ENCODE results near the gene IMPG2.

IMPG2 gene

DNA sequence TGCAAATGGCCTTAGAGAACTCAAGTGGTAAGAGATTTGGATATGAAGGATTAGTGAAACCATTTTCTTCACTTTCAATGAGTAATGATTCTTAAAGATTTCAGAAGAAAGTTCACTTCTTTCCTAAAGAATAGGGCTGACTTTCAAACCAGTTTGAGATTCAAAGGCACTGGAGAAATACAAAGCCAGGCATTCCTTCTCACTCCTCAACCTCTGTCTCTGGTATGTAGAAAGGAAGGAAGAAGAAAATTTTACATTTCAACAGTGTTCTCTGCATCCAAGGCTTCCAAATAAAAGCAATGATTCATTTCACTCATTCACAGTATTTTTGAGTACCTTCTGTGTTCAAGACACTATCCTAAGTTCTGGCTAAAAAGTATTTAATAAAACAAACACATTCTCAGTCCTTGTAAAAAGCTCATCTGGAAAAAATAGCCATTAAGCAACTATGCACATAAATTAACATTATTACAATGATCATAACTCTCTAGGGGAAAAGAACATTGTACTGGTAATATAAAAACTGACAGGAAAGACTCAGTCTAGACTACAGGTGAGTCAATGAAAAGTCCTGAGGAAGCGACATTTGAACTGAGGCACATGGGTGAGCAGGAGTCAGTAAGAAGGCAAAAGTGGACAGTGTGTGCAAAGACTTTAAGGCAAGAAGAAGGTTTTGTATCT lies 79.5 kb downstream of the IMPG2 start:
- no peak for DNase-seq (ENCODE audit: low read depth)

DNA sequence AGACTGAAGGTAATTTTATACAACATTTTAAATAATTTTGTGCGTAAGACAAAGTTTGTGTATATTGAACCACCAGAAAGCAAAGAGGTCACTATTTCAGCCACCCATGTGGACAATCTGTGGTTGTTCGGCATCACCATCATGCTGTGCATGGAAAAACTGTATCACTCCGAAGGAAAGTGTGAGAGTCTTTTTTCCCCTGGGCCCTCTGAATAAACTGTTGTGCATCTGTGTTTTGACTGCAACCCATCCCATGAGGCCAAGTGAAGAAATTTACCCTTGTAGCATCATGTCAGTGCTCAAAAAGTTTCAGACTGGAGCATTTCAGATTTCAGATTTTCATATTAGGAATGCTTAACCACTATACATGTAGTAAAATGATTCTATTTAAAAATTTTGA lies 85.3 kb downstream of the IMPG2 start:
- DNase-seq (ENCODE audit: low read depth): no peak

DNA sequence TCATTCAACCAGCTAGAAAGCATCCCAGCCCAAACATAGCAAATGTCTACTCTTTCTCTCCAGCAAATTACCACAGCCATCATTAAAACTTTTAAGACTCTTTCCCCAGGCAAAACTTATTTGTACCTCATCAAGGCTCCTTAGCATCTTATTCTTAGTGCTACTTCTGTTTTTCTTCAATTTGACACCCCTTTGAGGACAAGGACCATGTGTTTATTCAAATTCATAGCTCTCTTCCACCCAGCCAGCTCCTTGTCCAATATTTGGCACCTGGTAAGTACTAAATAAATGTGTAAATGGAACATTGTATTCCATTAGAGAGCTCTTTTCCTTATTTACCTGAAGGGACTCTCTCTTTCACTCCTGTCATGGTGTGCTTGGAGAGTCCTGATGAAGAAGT lies 89.8 kb downstream of the IMPG2 start:
- DNase-seq (ENCODE audit: low read depth): no peak

DNA sequence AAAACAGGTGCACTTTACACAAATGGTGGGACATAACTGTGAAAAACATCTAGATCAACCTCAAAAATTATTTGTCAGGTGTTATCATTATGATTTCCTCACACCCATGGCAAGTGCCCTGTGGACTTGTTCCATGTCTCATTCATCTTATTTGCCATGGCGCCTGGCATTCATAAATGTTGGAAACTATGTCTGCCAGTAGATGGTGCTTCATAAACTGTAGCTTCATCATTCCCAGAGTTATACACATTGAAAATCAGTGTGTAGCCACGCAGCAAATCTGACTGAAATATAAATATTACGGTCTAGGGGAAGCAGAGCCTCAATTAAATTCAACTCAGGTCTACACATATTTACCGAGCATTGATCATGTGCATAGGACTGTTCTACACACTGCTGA lies 90.7 kb downstream of the IMPG2 start:
- peak; percentile 29 for DNase-seq (ENCODE audit: low read depth)

DNA sequence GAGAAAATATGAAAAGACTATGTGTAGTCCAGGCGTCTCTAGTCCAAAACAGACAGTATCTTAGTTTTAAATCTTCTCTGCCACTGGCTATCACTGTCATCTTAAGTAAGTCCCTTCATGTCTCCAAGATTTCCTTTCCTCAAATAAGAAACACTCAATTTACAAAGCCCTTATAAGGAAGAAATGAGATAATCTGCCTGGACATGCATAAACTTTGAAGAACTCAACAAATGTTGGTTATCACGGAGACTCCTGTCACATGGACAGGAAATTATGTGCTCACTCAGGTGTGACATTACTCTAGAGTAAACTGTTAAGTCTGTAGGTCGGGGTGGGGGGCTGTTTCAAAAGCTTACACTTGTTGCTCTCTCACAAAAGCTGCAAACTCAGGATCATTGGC lies 91.9 kb downstream of the IMPG2 start:
- no peak for DNase-seq (ENCODE audit: low read depth)

DNA sequence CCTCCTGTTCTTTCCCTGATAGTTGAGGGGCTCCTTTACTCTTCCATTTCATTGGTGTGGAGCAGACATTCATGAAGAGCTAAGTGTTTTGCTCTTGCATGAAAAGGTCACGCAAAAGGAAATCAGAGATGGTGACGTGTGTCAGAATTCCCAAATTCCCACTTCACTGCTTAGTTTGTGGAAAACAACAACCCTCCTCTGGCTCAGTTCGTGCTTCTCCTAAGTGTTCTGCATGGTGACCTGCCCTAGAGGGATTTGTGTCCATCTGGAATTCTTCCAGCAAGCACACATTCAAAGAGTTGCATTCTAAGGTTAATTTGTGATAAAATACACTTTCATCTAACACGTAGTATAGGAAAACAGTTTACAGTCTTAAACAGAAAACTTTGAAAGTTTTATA lies 95.6 kb downstream of the IMPG2 start:
- DNase-seq (ENCODE audit: low read depth): no peak

DNA sequence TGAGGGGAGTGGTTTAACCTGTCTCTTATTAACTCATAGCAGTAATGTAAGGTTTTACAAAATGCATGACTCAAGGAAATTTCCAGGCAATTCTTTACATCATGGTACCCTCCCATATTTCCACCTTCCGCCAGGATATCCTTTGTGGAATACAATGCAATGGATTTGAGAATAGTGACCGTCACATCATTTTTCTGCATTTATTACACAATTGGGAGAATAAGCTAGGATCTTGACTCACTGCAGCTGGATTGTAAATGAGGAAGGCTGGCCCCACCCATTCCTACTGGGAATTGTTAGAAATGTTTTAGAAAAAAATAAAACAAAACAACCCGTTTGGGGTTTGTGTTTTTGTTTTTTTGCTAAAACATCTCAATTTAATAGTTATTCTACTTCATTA lies 97.4 kb downstream of the IMPG2 start:
- DNase-seq (ENCODE audit: low read depth): no peak

DNA sequence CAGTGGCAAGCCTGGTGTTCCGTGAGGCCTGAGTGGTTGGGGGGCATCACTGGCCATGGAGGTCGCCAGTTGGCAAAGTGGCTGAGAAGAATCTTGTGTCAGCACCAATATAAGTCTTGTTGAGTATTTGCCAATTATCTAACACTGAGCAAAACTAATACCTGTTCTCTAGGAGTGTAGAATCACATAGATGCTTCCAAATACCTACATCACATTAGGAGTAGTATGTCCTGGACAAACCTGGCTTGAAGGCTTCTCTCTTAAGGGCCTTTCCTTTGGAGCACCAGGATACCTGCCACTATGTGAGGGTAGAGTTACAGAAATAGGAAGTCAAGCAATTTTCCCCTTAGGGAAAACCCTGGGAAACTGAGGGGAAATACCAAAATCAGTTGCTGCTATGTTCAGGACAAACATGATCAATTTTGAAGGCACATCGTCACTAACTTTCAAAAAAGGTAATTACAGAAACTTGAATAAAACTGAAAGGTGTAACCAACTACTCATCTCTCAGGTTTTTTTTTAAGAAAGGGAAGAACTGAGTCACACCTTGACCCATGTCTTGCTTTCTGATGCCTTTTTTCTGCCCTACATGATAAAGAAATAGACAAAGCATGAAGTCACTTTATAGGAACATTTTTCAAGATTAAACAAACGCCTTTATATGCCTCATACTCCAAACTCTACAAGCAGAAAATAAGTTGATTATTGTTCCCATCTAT lies 100.4 kb downstream of the IMPG2 start:
- DNase-seq (ENCODE audit: low read depth): no peak

DNA sequence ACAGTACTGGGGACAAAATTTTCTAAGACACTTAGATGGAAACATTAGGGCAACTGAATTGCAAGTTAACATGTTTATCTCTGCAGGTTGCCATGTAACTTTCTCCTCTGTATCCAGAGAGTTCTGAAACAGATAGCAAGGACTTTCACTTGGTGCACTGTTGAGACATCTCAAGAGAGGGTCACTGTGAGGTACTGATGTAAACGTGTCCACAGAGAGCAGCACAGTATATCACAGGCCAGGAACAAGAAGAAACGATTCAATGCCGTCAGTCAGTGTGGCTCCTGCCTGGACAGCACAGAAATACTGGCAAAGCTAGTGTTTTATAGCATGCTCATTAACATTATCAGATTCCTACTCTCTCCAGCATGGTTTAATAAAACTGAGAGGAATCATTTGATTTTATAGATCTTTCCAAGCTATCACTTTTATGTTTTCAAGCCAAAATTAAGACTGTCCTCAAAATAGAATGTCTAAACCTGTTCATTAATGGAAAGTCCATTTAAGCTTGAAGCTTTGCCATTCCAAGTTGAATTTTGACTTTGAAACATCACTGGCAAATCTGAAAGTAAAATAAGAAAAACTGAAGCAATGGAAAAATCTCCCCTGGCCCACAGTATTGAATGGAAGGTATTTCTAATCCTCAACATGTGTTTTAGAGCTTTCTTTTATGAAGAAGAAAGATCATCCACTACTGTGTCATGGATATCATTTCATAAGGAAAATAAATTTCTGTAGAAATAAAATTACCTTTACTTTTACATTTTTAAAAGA lies 102.7 kb downstream of the IMPG2 start:
- no peak for DNase-seq (ENCODE audit: low read depth)

DNA sequence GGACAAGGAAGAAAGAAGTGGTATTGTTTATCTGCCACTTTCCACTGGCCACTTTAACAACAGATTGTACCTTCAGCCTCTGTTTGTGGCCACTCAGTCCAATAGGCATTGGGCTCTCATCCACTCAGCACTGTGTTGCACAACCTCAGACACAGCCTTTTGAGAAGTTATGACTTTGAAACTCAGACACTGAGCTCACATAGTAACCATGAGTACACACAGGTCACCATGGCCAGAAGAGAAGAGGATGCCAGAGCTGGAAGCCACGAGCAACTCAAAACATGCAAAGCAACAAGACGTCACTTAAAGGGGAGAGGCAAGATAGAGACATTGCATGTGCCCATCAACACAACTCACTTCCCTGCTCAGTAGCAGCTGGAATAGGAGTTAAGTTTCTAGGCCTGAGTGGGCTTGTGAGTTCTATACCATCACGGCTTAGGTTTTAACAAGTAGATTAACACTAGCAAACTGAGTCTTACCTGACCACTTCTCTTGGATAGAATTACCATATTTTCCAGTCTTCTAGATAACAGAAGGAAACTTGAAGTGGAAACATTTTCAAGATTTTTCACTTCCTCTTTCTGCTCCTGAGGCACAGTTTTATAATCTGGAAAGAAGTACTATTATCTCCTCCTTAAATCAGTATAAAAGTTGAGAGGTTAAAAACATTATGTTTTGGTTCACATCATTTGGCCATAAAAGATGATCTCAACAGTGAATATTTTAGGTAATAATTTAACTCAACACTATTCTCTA lies 103.5 kb downstream of the IMPG2 start:
- peak; percentile 73 for DNase-seq (ENCODE audit: low read depth)

DNA sequence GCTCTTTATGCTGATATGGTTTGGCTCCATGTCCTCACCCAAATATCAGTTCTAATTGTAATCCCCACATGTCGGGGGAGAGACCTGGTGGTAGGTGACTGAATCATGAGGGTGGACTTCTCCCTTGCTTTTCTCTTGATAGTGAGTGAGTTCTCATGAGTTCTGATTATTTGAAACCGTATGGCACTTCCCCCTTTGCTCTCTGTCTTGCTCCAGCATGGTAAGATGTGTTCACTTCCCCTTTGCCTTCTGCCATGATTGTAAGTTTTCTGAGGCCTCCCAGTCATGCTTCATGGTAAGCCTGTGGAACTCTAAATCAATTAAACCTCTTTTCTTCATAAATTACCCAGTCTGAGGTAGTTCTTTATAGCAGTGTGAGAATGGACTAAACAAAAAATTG lies 107.6 kb downstream of the IMPG2 start:
- no peak for DNase-seq (ENCODE audit: low read depth)

DNA sequence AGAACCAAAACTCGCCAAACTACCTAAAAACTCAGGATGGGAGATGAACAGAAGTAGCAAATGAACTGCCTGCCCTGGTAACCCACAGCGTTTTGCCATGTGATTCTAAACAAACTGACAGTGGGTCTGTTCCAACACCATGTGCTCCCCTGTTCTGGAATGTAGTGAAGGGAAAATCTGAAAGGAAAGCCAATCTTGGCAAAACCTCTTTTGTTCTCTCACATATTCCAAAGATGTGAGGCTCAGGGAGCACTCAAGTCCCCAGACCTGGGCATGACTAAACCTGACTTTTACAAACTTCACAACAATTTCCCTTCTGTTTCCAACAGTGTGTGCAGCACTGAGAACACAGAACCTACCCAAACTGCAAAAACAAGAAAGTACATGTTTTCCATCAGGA lies 116.1 kb downstream of the IMPG2 start:
- no peak for DNase-seq (ENCODE audit: low read depth)

DNA sequence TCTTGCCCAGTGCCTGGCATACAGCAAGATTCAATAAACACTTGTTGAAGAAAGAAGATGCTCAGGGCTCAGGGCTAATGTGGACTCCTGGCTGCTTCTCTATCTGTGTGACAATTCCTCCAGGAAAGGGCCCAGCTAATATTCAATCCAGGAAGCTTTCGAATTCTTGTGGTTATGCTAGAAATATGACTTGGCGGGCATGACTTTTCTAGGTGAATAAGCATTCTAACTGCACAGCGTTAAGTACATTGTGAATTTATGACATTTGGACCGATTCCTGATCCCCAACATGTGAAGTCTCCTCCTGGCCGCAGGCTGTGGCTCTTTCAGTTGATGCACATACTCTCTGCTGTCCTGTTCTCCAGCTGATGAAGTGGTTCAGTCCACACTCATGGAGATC lies 117.0 kb downstream of the IMPG2 start:
- DNase-seq (ENCODE audit: low read depth): no peak

DNA sequence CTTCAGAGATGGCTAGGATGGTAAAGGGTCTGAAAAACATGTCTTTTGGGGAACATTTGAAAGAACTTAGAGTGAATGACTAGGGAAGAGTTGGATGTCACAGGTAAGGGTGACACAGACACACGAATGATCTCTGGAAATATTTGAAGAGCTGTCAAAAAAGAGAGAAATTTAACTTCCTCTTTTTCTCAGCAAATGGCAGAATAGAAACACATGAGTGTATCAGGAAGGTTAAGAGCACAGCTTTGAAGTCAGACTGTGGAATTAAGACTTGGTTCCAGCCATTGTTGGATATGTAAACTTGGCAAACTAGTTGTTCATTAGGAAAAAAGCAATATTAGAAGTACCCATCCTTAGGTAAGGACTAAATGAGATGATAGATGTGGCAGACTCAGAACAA lies 117.7 kb downstream of the IMPG2 start:
- no peak for DNase-seq (ENCODE audit: low read depth)

DNA sequence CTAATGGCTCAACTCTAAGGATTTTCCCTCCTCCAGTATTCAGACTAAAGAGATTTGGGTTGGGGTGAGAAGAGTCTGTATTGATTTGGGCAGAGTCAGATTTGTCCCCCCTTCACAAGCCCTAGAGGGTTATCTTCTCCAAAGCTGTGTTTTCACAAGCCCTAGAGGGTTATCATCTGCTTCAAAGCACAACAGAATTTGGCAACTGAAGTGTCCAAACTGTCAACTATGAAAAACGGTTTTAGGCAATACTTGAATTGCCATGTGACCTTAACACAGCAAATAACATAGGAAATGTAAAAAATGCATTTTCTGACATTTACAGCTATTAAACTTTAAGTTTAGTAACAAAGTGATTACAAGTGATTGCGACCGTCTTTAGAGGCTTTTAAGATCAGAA lies 119.9 kb downstream of the IMPG2 start:
- no peak for DNase-seq (ENCODE audit: low read depth)

DNA sequence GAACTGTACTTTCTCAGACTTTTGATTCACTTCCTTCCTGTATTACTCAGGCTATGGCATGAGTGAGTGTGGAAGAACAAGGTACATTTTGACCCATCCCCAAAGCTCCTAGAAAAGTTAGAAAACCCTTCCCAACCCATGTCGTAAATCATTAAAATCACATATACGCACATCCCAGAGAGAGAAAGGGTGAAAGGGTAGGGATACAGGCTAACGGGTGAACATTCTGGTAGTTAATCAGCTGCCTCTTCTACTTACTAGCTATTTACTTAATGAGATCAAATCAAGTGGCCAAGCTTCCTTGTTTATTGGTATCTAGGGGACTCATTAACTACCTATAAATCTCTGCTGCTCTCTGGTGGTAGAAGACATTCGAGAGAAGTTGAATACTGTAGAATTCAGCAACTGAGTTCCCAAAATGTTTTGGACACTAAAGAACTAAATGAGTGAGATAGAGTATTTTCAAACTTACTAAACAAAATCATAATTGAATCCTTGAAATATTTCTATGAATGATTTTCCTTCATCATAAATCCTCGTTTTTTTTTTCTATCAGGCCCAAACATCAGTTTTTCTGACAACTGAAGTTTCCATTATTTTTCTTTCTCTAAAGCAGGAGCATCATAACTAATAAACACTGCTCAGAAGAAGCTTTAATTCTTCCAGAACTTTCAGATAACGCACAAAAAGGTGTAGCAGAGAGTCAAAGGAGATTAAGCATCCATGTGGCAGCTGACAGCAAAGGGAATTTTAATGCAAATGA lies 124.2 kb downstream of the IMPG2 start:
- peak; percentile 56 for DNase-seq (ENCODE audit: low read depth)

DNA sequence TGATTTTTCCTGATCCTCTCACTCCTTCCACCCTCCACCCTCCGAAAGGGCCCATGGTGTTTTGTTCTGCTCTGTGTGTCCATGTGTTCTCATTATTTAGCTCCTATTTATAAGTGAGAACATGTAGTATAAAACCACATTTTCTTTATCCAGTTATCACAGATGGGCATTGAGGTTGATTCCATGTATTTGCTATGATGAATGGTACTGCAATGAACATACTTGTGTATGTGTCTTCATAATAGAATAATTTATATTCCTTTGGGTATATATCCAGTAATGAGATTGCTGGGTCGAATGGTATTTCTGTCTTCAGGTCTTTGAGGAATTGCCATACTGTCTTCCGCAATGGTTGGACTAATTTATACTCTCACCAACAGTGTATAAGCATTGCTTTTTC lies 126.0 kb downstream of the IMPG2 start:
- DNase-seq (ENCODE audit: low read depth): no peak

DNA sequence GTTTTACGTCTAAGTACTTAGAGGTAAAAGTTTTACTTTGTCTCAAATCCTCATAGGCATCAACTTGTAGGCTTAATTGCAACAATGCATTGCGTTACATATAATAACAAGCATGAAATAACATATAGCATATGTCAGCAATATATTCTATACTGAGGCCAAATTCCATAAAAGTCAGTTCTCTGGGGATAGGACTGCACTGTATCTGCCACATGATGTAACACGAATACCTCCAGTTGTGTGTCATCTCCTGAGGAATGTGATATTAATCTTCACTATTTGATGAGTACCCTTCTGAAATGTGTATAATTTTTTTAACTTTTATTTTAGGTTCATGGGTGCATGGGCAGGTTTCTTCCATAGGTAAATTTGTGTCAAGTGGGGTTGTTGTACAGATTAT lies 126.4 kb downstream of the IMPG2 start:
- DNase-seq (ENCODE audit: low read depth): peak; percentile 27

DNA sequence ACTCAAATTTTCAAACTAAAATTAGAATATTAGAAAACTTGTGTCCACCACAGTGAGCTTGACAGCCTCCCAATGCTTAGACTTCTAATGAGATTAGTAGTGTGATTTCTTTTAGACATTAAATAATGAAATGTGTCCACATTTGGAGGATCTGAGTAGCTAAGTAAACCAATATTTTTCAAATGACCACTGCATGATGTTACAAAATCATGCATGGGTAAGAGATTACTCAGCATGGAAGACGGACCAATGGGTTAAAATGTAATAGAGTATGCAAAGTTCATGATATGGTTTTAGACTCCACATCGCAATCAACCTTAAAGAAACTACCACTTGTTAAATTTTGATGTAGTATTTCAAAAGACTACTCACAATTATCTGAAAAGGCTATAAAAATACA lies 130.6 kb downstream of the IMPG2 start:
- peak; percentile 60 for DNase-seq (ENCODE audit: low read depth)

DNA sequence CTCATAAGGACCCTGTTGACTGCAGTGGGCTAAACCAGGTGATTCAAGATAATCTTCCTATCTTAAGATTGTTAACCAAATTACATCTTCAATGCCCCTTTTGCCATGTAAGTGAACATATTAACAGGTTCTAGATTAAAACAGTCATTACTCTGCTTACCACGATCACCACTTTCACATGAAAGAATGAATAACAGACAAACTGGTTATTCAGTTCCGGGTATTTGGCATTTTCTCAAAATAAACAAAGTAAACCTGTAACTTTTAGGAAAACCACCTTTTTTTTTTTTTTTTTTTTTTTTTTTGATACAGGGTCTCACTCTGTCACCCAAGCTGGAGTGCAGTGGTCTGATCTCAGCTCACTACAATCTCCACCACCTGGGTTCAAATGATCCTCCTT lies 131.2 kb downstream of the IMPG2 start:
- no peak for DNase-seq (ENCODE audit: low read depth)

DNA sequence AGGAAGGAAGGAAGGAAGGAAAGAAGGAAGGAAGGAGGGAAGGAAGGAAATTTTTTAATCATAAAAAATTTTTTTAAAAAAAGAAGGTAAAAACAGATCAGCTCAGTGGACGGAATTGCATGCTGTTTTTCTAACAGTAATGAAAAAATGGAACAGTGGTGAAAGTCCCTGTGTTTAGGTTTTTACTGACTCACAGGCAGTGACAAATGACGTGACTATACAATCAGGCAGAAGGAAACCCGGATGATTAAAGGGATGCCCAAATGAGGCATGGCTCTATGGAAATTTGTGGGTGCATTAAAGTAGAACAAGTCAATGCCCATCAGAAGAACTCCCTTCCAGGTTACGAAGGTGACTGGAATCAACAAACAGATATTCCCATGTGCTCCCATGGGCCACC lies 135.0 kb downstream of the IMPG2 start:
- DNase-seq (ENCODE audit: low read depth): no peak

DNA sequence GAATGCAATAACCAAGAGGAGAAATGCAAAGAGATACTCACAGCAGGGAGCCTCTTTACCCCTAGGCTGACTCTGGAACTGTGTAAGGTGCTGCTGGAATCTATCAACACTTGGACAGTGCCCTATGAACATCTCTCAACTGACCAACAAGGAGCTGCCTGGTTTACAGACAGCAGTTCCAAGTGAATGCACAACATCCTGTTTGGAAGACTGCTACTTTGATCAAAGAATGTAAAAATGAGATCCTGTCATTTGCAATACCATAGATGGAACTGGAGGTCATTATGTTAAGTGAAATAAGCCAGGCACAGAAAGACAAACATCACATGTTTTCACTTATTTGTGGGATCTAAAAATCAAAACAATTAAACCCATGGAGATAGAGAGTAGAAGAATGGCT lies 136.3 kb downstream of the IMPG2 start:
- peak; percentile 68 for DNase-seq (ENCODE audit: low read depth)
